ENCODE data around the gene CYB561D2.

The CYB561D2 gene

GRCh38 chr3:50341537-50341936, 9.1 kb upstream of the CYB561D2 start:
- no peak for DNase-seq (ENCODE audit: low spot score)

- no peak for DNase-seq (ENCODE audit: low spot score)
Measured at GRCh38 chr3:50341996-50342650, 8.5 kb upstream of the CYB561D2 start.

GRCh38 chr3:50342813-50343633, 7.6 kb upstream of the CYB561D2 start:
- no peak for DNase-seq (ENCODE audit: low spot score)

- DNase-seq (ENCODE audit: low spot score): no peak
Measured at GRCh38 chr3:50345008-50345407, 5.7 kb upstream of the CYB561D2 start.

GRCh38 chr3:50345586-50346234, 5.0 kb upstream of the CYB561D2 start, which contains the start of gene ZMYND10:
TSS of gene ZMYND10 (minus strand) at chr3:50345732. CDS start at chr3:50345579, 153 bp downstream.
- no peak for DNase-seq (ENCODE audit: low spot score)

- peak; percentile 59 for DNase-seq (ENCODE audit: low spot score)
Measured at GRCh38 chr3:50347187-50347813, 3.4 kb upstream of the CYB561D2 start.

- no peak for DNase-seq (ENCODE audit: low spot score)
Measured at GRCh38 chr3:50350213-50350526, 492 bp upstream of the CYB561D2 start.

- no peak for DNase-seq (ENCODE audit: low spot score)
Measured at GRCh38 chr3:50351323-50351697, 648 bp downstream of the CYB561D2 start.

GRCh38 chr3:50352781-50353180, 2.1 kb downstream of the CYB561D2 start:
- no peak for DNase-seq (ENCODE audit: low spot score)

GRCh38 chr3:50353245-50354004, 2.8 kb downstream of the CYB561D2 start:
- DNase-seq (ENCODE audit: low spot score): no peak

- no peak for DNase-seq (ENCODE audit: low spot score)
Measured at GRCh38 chr3:50354186-50354764, 3.6 kb downstream of the CYB561D2 start.

GRCh38 chr3:50354850-50355249, 4.2 kb downstream of the CYB561D2 start:
- no peak for DNase-seq (ENCODE audit: low spot score)

- no peak for DNase-seq (ENCODE audit: low spot score)
Measured at GRCh38 chr3:50355829-50356552, 5.3 kb downstream of the CYB561D2 start.

GRCh38 chr3:50356553-50356952, 5.9 kb downstream of the CYB561D2 start:
- no peak for DNase-seq (ENCODE audit: low spot score)

GRCh38 chr3:50357481-50357880, 6.8 kb downstream of the CYB561D2 start:
- DNase-seq (ENCODE audit: low spot score): no peak

GRCh38 chr3:50358355-50358910, 7.8 kb downstream of the CYB561D2 start:
- DNase-seq (ENCODE audit: low spot score): no peak

GRCh38 chr3:50358911-50359759, 8.5 kb downstream of the CYB561D2 start, which contains the start of gene TMEM115:
TSS of gene TMEM115 (minus strand) at chr3:50359521. CDS start at chr3:50359063, 458 bp downstream.
- peak; percentile 97 for DNase-seq (ENCODE audit: low spot score)

- no peak for DNase-seq (ENCODE audit: low spot score)
Measured at GRCh38 chr3:50359760-50360110, 9.1 kb downstream of the CYB561D2 start.

GRCh38 chr3:50364573-50365079, 14.0 kb downstream of the CYB561D2 start:
- DNase-seq (ENCODE audit: low spot score): no peak
